SW480 (cell line): ENCODE results near the gene WNT7A.
A peak's percentile ranks its signal among the peaks of the same experiment; 100 is the strongest.
"Not testable (repeated sequence)": the region's sequence is repeated elsewhere in the genome, so short reads cannot be mapped to it uniquely, and the experiment has no call there.

Experiments used
- DNase-seq: peaks from one replicate; pipeline ENCODE4 v3.0.0-alpha.2; 2016; ENCODE audit warnings: low spot score

The WNT7A gene

GRCh38 chr3:13865106-13865505, 14.8 kb downstream of the WNT7A start:
- DNase-seq = no peak

GRCh38 chr3:13863965-13864595, 15.8 kb downstream of the WNT7A start:
- DNase-seq = no peak

- no peak for DNase-seq
These were observed 16.4 kb downstream of the WNT7A start for GRCh38 chr3:13863382-13863952.

GRCh38 chr3:13861461-13861860, 18.4 kb downstream of the WNT7A start:
- DNase-seq = no peak

- DNase-seq = no peak
These were observed 19.9 kb downstream of the WNT7A start for GRCh38 chr3:13860001-13860400.

- no peak for DNase-seq
These were observed 20.9 kb downstream of the WNT7A start for GRCh38 chr3:13858768-13859520.

- no peak for DNase-seq
These were observed 22.0 kb downstream of the WNT7A start for GRCh38 chr3:13857702-13858380.

GRCh38 chr3:13856628-13857027, 23.2 kb downstream of the WNT7A start:
- DNase-seq = not testable (repeated sequence)

- DNase-seq = no peak
These were observed 23.9 kb downstream of the WNT7A start for GRCh38 chr3:13856006-13856405.

GRCh38 chr3:13854492-13854891, 25.4 kb downstream of the WNT7A start:
- DNase-seq = no peak

GRCh38 chr3:13853978-13854296, 25.9 kb downstream of the WNT7A start:
- DNase-seq = peak; percentile 90

GRCh38 chr3:13853256-13853977, 26.5 kb downstream of the WNT7A start:
- DNase-seq = no peak

GRCh38 chr3:13852638-13853009, 27.2 kb downstream of the WNT7A start:
- peak; percentile 71 for DNase-seq

GRCh38 chr3:13851997-13852637, 27.8 kb downstream of the WNT7A start:
- DNase-seq = no peak

- no peak for DNase-seq
These were observed 28.6 kb downstream of the WNT7A start for GRCh38 chr3:13851091-13851849.

GRCh38 chr3:13850161-13850945, 29.5 kb downstream of the WNT7A start:
- peak; percentile 88 for DNase-seq

- no peak for DNase-seq
These were observed 30.9 kb downstream of the WNT7A start for GRCh38 chr3:13849018-13849417.

GRCh38 chr3:13846716-13847570, 32.9 kb downstream of the WNT7A start:
- DNase-seq = no peak

GRCh38 chr3:13846238-13846637, 33.6 kb downstream of the WNT7A start:
- no peak for DNase-seq
